ENCODE results near the gene EHF. TPM values are rescaled to one million over a fixed set of nuclear protein-coding genes. Genes with fewer than 3 reads are reported as not detected.
A peak's percentile ranks its signal among the peaks of the same experiment; 100 is the strongest.

EHF gene
- total and polyA plus RNA-seq, 2 experiments from 2014 or later: not detected

DNA sequence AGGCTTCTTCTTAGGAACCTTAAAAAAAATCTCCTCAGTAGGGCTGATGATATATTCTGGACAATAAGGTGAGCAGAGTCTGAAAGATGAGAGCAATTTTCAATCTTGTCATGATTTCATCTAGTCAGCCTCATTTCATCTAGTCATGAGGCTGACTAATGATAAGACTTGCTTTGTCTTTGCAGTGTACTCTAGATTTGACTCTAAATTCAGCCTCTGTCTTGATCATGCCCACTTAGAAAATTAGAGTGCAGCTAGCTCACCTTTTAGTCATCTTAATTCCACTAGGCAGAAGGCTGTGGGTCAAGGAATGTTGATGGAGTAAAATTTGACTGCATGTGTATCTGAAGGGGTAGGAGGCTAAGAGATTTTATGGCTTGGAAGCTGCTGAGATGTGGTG lies 5.5 kb downstream of the EHF start:
- Histone ChIP-seq H3K79me2 (ENCODE audit: insufficient read depth) (no peaks in the 10 kb centered on the region), H3K9me3 (ENCODE audit: low read depth) (no peaks in the 10 kb centered on the region), H3K4me2 (ENCODE audit: unreplicated experiment) (no peak overlapping the region), H4K20me1 (ENCODE audit: insufficient read depth) (no peaks in the 10 kb centered on the region), H3K4me1 (ENCODE audit: insufficient read depth) (peaks cover 6% of the 10 kb centered on the region; the same call in 1 of the 2 replicates), H2AFZ (no peak overlapping the region), H3F3A (ENCODE audit: insufficient read depth) (no peaks in the 10 kb centered on the region), H3K27ac (no peak overlapping the region), H3K27me3 (replicated peaks; ENCODE audit: insufficient read depth) (no peaks in the 10 kb centered on the region), H3K4me3 (no peak overlapping the region), H3K9ac (no peak overlapping the region), H3K9me2 (ENCODE audit: insufficient read depth) (no peaks in the 10 kb centered on the region), H3K36me3 (ENCODE audit: low read depth) (no peaks in the 10 kb centered on the region)
- peak; percentile 20 for DNase-seq
- TF ChIP-seq EZH2phosphoT487 (IDR thresholded peaks at IDR 0.05; ENCODE audit: insufficient read depth, low read depth) (no peak), EZH2 (IDR thresholded peaks at IDR 0.05; ENCODE audit: insufficient read depth, poor library complexity, severe bottlenecking) (no peak)
- in situ Hi-C loops (cut with MboI): no loop called here

DNA sequence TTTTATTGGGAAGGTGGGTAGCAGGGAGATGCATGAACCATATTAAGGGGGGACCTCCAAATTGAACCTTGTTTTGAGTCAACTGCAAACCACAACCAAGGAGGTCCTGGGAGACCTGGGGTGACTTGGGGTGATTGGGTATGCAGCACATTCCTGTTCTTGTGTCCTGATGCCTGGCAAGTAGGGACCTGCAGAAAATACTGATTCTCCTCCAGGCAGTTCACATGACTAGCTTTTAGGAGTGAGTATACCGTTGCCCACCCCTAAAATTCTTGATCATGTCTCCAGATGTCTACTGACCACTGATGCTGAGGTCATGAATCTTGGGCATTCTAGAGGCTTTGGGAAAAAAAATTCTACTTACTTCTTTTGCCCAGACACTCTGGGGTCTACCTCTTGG lies 6.3 kb downstream of the EHF start:
- in situ Hi-C loops (cut with MboI): no loop called here
- no peak overlapping the region for H3K27ac ChIP-seq

DNA sequence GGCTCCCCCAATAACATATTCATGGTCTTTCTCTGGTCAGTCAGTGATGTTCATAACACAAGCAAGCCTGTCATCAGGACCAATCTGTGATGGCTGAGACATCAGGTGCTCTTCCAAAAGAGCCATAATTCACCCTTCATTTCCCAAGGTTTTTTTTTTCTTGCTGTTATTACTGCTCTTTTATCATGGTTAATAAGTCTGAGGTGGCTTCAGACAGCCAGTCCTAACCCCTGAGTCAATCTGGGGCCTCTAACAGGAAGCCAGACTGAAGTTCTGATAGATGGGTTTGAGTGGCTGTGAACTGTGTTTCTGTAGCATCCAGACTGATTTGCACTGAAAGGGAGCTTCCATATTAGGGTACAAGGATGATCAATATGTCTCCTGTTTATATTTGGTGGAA lies 8.8 kb downstream of the EHF start:
- in situ Hi-C loops (cut with MboI): no loop called here
- Histone ChIP-seq H3K27ac (no peak overlapping the region), H3K36me3 (ENCODE audit: low read depth) (no peaks in the 10 kb centered on the region), H3K9me3 (ENCODE audit: low read depth) (no peaks in the 10 kb centered on the region), H2AFZ (0 out of 2 replicates have a peak overlapping the region, but pooled peaks have one; percentile 29), H3F3A (ENCODE audit: insufficient read depth) (no peaks in the 10 kb centered on the region), H3K79me2 (ENCODE audit: insufficient read depth) (no peaks in the 10 kb centered on the region), H4K20me1 (ENCODE audit: insufficient read depth) (no peaks in the 10 kb centered on the region), H3K9me2 (ENCODE audit: insufficient read depth) (no peaks in the 10 kb centered on the region), H3K27me3 (replicated peaks; ENCODE audit: insufficient read depth) (no peaks in the 10 kb centered on the region), H3K9ac (no peak overlapping the region), H3K4me1 (ENCODE audit: insufficient read depth) (peaks cover 22% of the 10 kb centered on the region), H3K4me2 (ENCODE audit: unreplicated experiment) (no peak overlapping the region), H3K4me3 (no peak overlapping the region)
- no peak for TF ChIP-seq EZH2phosphoT487 (IDR thresholded peaks at IDR 0.05; ENCODE audit: insufficient read depth, low read depth)
- TF ChIP-seq EZH2 (IDR thresholded peaks at IDR 0.05; ENCODE audit: insufficient read depth, poor library complexity, severe bottlenecking): no peak
- no peak for DNase-seq

More for the DNA sequence above, 6.3 kb downstream of the EHF start:
- no peak for TF ChIP-seq EZH2 (IDR thresholded peaks at IDR 0.05; ENCODE audit: insufficient read depth, poor library complexity, severe bottlenecking)
- TF ChIP-seq EZH2phosphoT487 (IDR thresholded peaks at IDR 0.05; ENCODE audit: insufficient read depth, low read depth): no peak
- DNase-seq: no peak
- H4K20me1 ChIP-seq (ENCODE audit: insufficient read depth): no peaks in the 10 kb centered on the region
- H3F3A ChIP-seq (ENCODE audit: insufficient read depth): no peaks in the 10 kb centered on the region
- no peaks in the 10 kb centered on the region for H3K36me3 ChIP-seq (ENCODE audit: low read depth)
- H3K4me1 ChIP-seq (ENCODE audit: insufficient read depth): peaks cover 7% of the 10 kb centered on the region
- no peak overlapping the region for H3K4me3 ChIP-seq
- no peaks in the 10 kb centered on the region for H3K27me3 ChIP-seq (replicated peaks; ENCODE audit: insufficient read depth)
- H3K9me2 ChIP-seq (ENCODE audit: insufficient read depth): no peaks in the 10 kb centered on the region
- WGBS, 2 experiments (ENCODE audit: low coverage in 1 of 2, low lambda C conversion rate in 2 of 2, missing lambda C conversion rate in 2 of 2): 92 to 93% methylated on average over 1 of the region's 1 CpG
- H2AFZ ChIP-seq: no peak overlapping the region
- H3K79me2 ChIP-seq (ENCODE audit: insufficient read depth): no peaks in the 10 kb centered on the region
- no peak overlapping the region for H3K4me2 ChIP-seq (ENCODE audit: unreplicated experiment)
- no peaks in the 10 kb centered on the region for H3K9me3 ChIP-seq (ENCODE audit: low read depth)
- H3K9ac ChIP-seq: no peak overlapping the region

DNA sequence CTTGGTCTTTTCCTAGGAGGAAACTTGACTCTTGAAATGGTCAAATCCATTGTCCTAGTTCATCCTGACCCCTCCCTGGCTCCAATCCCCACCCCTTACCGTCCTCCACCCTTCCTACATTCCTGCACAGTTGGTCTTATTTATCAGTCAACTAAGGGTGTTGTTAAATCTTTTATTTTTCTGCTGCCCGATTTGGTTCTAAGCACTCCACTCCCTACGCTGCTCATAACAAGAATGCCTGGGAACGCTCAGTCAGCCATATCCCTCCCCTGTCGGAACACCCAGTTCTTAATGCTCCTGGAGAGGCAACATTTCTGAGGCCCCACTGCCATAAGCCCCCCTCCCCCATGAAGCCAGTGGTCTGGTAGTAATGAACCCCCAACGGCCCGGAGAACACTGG lies 9.7 kb downstream of the EHF start:
- no peak overlapping the region for H3K4me3 ChIP-seq
- no peaks in the 10 kb centered on the region for H4K20me1 ChIP-seq (ENCODE audit: insufficient read depth)
- 60 to 77% methylated on average over 7 of the region's 7 CpGs for WGBS, 2 experiments (ENCODE audit: low coverage in 1 of 2, low lambda C conversion rate in 2 of 2, missing lambda C conversion rate in 2 of 2)
- no peak for DNase-seq
- H3K4me2 ChIP-seq (ENCODE audit: unreplicated experiment): no peak overlapping the region
- no peak overlapping the region for H3K27ac ChIP-seq
- in situ Hi-C loops (cut with MboI): no loop called here
- no peaks in the 10 kb centered on the region for H3K9me2 ChIP-seq (ENCODE audit: insufficient read depth)
- no peak overlapping the region for H2AFZ ChIP-seq
- H3K36me3 ChIP-seq (ENCODE audit: low read depth): no peaks in the 10 kb centered on the region
- no peaks in the 10 kb centered on the region for H3K79me2 ChIP-seq (ENCODE audit: insufficient read depth)
- no peaks in the 10 kb centered on the region for H3K27me3 ChIP-seq (replicated peaks; ENCODE audit: insufficient read depth)
- H3K4me1 ChIP-seq (ENCODE audit: insufficient read depth): peaks cover 22% of the 10 kb centered on the region
- no peaks in the 10 kb centered on the region for H3F3A ChIP-seq (ENCODE audit: insufficient read depth)
- no peak overlapping the region for H3K9ac ChIP-seq
- H3K9me3 ChIP-seq (ENCODE audit: low read depth): no peaks in the 10 kb centered on the region
- TF ChIP-seq EZH2 (IDR thresholded peaks at IDR 0.05; ENCODE audit: insufficient read depth, poor library complexity, severe bottlenecking): no peak
- TF ChIP-seq EZH2phosphoT487 (IDR thresholded peaks at IDR 0.05; ENCODE audit: insufficient read depth, low read depth): no peak

DNA sequence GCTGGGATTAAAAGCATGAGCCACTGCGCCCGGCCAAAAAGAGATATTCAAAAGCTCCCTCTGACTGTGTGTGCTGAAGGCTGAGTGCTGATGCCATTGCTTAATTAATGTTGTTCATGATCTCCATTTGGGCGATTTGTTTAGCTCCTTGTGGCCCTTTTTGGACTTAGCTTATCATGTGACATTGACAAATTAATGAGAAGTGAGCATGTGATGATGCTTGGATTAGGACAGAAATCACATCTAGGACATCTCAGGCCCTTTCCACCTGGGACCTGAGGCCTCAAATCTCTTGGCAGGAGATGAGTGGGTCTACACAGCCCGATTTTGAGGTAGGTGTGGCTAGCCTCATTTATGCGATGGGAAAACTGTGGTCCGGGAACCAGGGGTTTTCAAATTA lies 10.4 kb downstream of the EHF start:
- Histone ChIP-seq H3K4me3 (no peak overlapping the region), H3K4me2 (ENCODE audit: unreplicated experiment) (no peak overlapping the region), H3K4me1 (ENCODE audit: insufficient read depth) (peaks cover 21% of the 10 kb centered on the region), H3K27me3 (replicated peaks; ENCODE audit: insufficient read depth) (no peaks in the 10 kb centered on the region), H3K27ac (no peak overlapping the region), H3K9me2 (ENCODE audit: insufficient read depth) (no peaks in the 10 kb centered on the region), H3F3A (ENCODE audit: insufficient read depth) (no peaks in the 10 kb centered on the region), H3K9ac (no peak overlapping the region), H3K79me2 (ENCODE audit: insufficient read depth) (no peaks in the 10 kb centered on the region), H4K20me1 (ENCODE audit: insufficient read depth) (no peaks in the 10 kb centered on the region), H2AFZ (no peak overlapping the region), H3K9me3 (ENCODE audit: low read depth) (no peaks in the 10 kb centered on the region), H3K36me3 (ENCODE audit: low read depth) (no peaks in the 10 kb centered on the region)
- in situ Hi-C loops (cut with MboI): no loop called here
- DNase-seq: no peak
- WGBS, 2 experiments (ENCODE audit: low coverage in 1 of 2, low lambda C conversion rate in 2 of 2, missing lambda C conversion rate in 2 of 2): 90 to 96% methylated on average over 6 of the region's 6 CpGs
- TF ChIP-seq EZH2 (IDR thresholded peaks at IDR 0.05; ENCODE audit: insufficient read depth, poor library complexity, severe bottlenecking): no peak
- TF ChIP-seq EZH2phosphoT487 (IDR thresholded peaks at IDR 0.05; ENCODE audit: insufficient read depth, low read depth): no peak
